GM23338 (cell line): ENCODE results near the gene PXYLP1.

Experiments used
- CTCF ChIP-seq, 2 experiments: fragments of 200-600 bp in 1 of 2; sonication (generic) in 1 of 2; conservative IDR thresholded peaks; 2 replicates each; pipeline versions ENCODE4 v1.5.1 to v1.6.1; 2016 to 2017; ENCODE audit warnings: antibody characterized with exemption in 2 of 2, low read depth in 2 of 2, mild to moderate bottlenecking in 2 of 2, moderate library complexity in 1 of 2
- NANOG ChIP-seq: IDR thresholded peaks from 2 replicates; pipeline ENCODE4 v1.6.1; 2016; ENCODE audit warnings: antibody characterized with exemption, borderline replicate concordance

GRCh38 chr3:141212555-141212954 is 19.1 kb upstream of the PXYLP1 start:
- no peak for TF ChIP-seq CTCF (conservative IDR thresholded peaks at IDR 0.05; ENCODE audit: low read depth in 2 of 2)
- no peak for TF ChIP-seq NANOG
